A549 (cell line): Measurements from ENCODE around the gene NINL. TPM values are rescaled to one million over a fixed set of nuclear protein-coding genes. Genes with fewer than 3 reads are reported as not detected.

Source experiments
- ATAC-seq, 2 experiments: fragments of 200-7000 bp in 1 of 2; fragments of >200 bp in 1 of 2; cut with Nextera tagmentation in 1 of 2; cut with Tn5 transposase in 1 of 2; 3 replicates each; pipeline versions ENCODE4 v1.8.0 to v1.9.1; 2018 to 2020; ENCODE audit warnings: mild to moderate bottlenecking in 1 of 2, moderate library complexity in 1 of 2
- CTCF ChIA-PET: fragments of 300-600 bp; sonication (Branson Sonifier 250); formaldehyde crosslinking; extraction: SDS; loops from one replicate; lab custom pipeline; 2021; ENCODE audit warnings: antibody characterized with exemption, inconsistent platforms; lab: Yijun Ruan, JAX
- POLR2A ChIA-PET: fragments of 350-600 bp; formaldehyde crosslinking; extraction: SDS; loops from one replicate; lab custom pipeline; 2021; ENCODE audit warnings: antibody characterized with exemption, inconsistent platforms; lab: Yijun Ruan, JAX
- DNase-seq, 2 experiments: peaks; one replicate each; pipeline versions ENCODE4 v3.0.0 to v3.0.0-alpha.2; 2011 to 2016; ENCODE audit warnings: low read depth in 1 of 2, low spot score in 1 of 2
- FAIRE-seq: peaks from 2 replicates; lab custom pipeline; 2011; peaks lifted over from hg19 to GRCh38; lab: Jason Lieb, UNC
- H3K27ac ChIP-seq, 2 experiments: fragments of >200 bp; sonication (Bioruptor Twin); formaldehyde crosslinking; 3 replicates each; pipeline ENCODE4 v1.5.1; 2016 to 2017
- H3K4me1 ChIP-seq: fragments of >200 bp; sonication (Bioruptor Twin); formaldehyde crosslinking; 3 replicates; pipeline ENCODE4 v1.6.1; 2016
- H3K4me2 ChIP-seq: fragments of >200 bp; sonication (Bioruptor Twin); formaldehyde crosslinking; 3 replicates; pipeline ENCODE4 v1.6.1; 2016
- H3K4me3 ChIP-seq: fragments of >200 bp; sonication (Bioruptor Twin); formaldehyde crosslinking; 3 replicates; pipeline ENCODE4 v1.5.1; 2016
- H3K9me3 ChIP-seq: fragments of >200 bp; sonication (Bioruptor Twin); formaldehyde crosslinking; 3 replicates; pipeline ENCODE4 v1.6.1; 2016
- ATOH8 ChIP-seq: fragments of 250-450 bp; sonication (Bioruptor Pico); IDR thresholded peaks from 2 replicates; pipeline ENCODE4 v1.5.0; 2020; ENCODE audit warnings: low read depth, mild to moderate bottlenecking, moderate library complexity
- BCL3 ChIP-seq: fragments of >200 bp; sonication (Bioruptor Twin); formaldehyde crosslinking; IDR thresholded peaks from 3 replicates; pipeline ENCODE4 v1.6.1; 2016
- CBX8 ChIP-seq: fragments of 200-600 bp; sonication (generic); IDR thresholded peaks from 2 replicates; pipeline ENCODE4 v1.6.1; 2016
- CEBPB ChIP-seq, 2 experiments: fragments of >200 bp in 1 of 2; sonication (Bioruptor Twin) in 1 of 2; formaldehyde crosslinking in 1 of 2; IDR thresholded peaks; 2 replicates each; pipeline ENCODE4 v1.6.1; 2012 to 2016
- E2F6 ChIP-seq: IDR thresholded peaks from 2 replicates; pipeline ENCODE4 v1.6.1; 2012; ENCODE audit warnings: low read depth, borderline replicate concordance
- EHF ChIP-seq: fragments of 250-450 bp; sonication (Bioruptor Pico); IDR thresholded peaks from 2 replicates; pipeline ENCODE4 v1.5.0; 2020; ENCODE audit warnings: mild to moderate bottlenecking
- ELK1 ChIP-seq: fragments of 150-350 bp; IDR thresholded peaks from 2 replicates; pipeline ENCODE4 v1.6.1; 2014; ENCODE audit warnings: low read depth, mild to moderate bottlenecking, low read length
- ESRRA ChIP-seq: fragments of 150-350 bp; IDR thresholded peaks from 2 replicates; pipeline ENCODE4 v1.6.1; 2014; ENCODE audit warnings: mild to moderate bottlenecking, low read length, borderline replicate concordance
- FOSL2 ChIP-seq, 2 experiments: fragments of 450-650 bp in 1 of 2; fragments of >200 bp in 1 of 2; sonication (Bioruptor Twin) in 1 of 2; formaldehyde crosslinking; IDR thresholded peaks; 2 replicates each; pipeline versions ENCODE4 v1.5.0 to v1.6.1; 2016 to 2020; ENCODE audit warnings: mild to moderate bottlenecking in 1 of 2, moderate library complexity in 1 of 2
- HDAC2 ChIP-seq: fragments of 200-600 bp; sonication (generic); IDR thresholded peaks from 2 replicates; pipeline ENCODE4 v1.6.1; 2016
- HMGXB4 ChIP-seq: fragments of 250-450 bp; sonication (Bioruptor Pico); IDR thresholded peaks from 2 replicates; pipeline ENCODE4 v1.5.0; 2021; ENCODE audit warnings: mild to moderate bottlenecking, moderate library complexity, borderline replicate concordance
- HOXB13 ChIP-seq: fragments of 250-450 bp; sonication (Bioruptor Pico); IDR thresholded peaks from 2 replicates; pipeline ENCODE4 v1.5.0; 2020; ENCODE audit warnings: low read depth, mild to moderate bottlenecking, moderate library complexity
- HOXB5 ChIP-seq: fragments of 250-450 bp; sonication (Bioruptor Pico); IDR thresholded peaks from 2 replicates; pipeline ENCODE4 v1.5.0; 2020; ENCODE audit warnings: mild to moderate bottlenecking, moderate library complexity
- KDM5A ChIP-seq: fragments of 200-600 bp; sonication (generic); IDR thresholded peaks from 2 replicates; pipeline ENCODE4 v1.6.1; 2016; ENCODE audit warnings: antibody characterized with exemption, mild to moderate bottlenecking
- MAFK ChIP-seq: fragments of 450-650 bp; IDR thresholded peaks from 2 replicates; pipeline ENCODE4 v1.6.1; 2014; ENCODE audit not compliant: partially characterized antibody
- MAX ChIP-seq: IDR thresholded peaks from 2 replicates; pipeline ENCODE4 v1.6.1; 2012
- MYC ChIP-seq: IDR thresholded peaks from 2 replicates; pipeline ENCODE4 v1.6.1; 2012; ENCODE audit warnings: mild to moderate bottlenecking, inconsistent platforms, low read length, improper control_type of control experiment, borderline replicate concordance
- NFE2L2 ChIP-seq: fragments of 150-350 bp; conservative IDR thresholded peaks from 2 replicates; pipeline ENCODE4 v1.6.1; 2014; ENCODE audit warnings: low read length
- NR3C1 ChIP-seq: fragments of >200 bp; sonication (Bioruptor Twin); formaldehyde crosslinking; IDR thresholded peaks from 3 replicates; pipeline ENCODE4 v1.6.1; 2017
- PHF8 ChIP-seq: fragments of 200-600 bp; sonication (generic); IDR thresholded peaks from 2 replicates; pipeline ENCODE4 v1.6.1; 2016; ENCODE audit warnings: low read depth, mild to moderate bottlenecking, antibody characterized with exemption, moderate library complexity, borderline replicate concordance
- POLR2A ChIP-seq: IDR thresholded peaks from 2 replicates; pipeline ENCODE4 v1.6.1; 2012; ENCODE audit warnings: mild to moderate bottlenecking, low read length
- REST ChIP-seq: fragments of 200-600 bp; sonication (generic); IDR thresholded peaks from 2 replicates; pipeline ENCODE4 v1.6.1; 2016; ENCODE audit warnings: antibody characterized with exemption, mild to moderate bottlenecking, moderate library complexity
- RNF2 ChIP-seq: fragments of 200-600 bp; sonication (generic); IDR thresholded peaks from 2 replicates; pipeline ENCODE4 v1.6.1; 2016; ENCODE audit warnings: low read depth, mild to moderate bottlenecking, antibody characterized with exemption, moderate library complexity, borderline replicate concordance
- TP53 ChIP-seq: fragments of 250-450 bp; sonication (Bioruptor Pico); IDR thresholded peaks from 2 replicates; pipeline ENCODE4 v1.5.0; 2021; ENCODE audit warnings: mild to moderate bottlenecking, moderate library complexity
- USF2 ChIP-seq: fragments of 450-650 bp; IDR thresholded peaks from 2 replicates; pipeline ENCODE4 v1.6.1; 2014; ENCODE audit warnings: antibody characterized with exemption
- ZC3H11A ChIP-seq: fragments of 450-650 bp; IDR thresholded peaks from 2 replicates; pipeline ENCODE4 v1.6.1; 2014; ENCODE audit warnings: antibody characterized with exemption, mild to moderate bottlenecking
- ZSCAN20 ChIP-seq: fragments of 250-450 bp; sonication (Bioruptor Pico); IDR thresholded peaks from 2 replicates; pipeline ENCODE4 v1.8.0; 2022; ENCODE audit warnings: mild to moderate bottlenecking, moderate library complexity
- WGBS: methylation state at CpG from one replicate; pipeline ENCODE4 v1.1.6; 2017; ENCODE audit errors: missing lambda C conversion rate; 5-methylcytosine and 5-hydroxymethylcytosine counted together
- polyA plus RNA-seq, 4 experiments: library from polyadenylated mRNA; depleted of rRNA in 3 of 4; stranded (reverse); fragments of >200 nt; fragmentation: RNase III in 1 of 4; extraction: RNeasy Plus Mini Kit Qiagen cat#74134 plus additional on column Dnase treatment in 1 of 4; gene quantifications; 2 replicates in 3 of 4; 3 replicates in 1 of 4; pipeline ENCODE4 v1.2.3, GENCODE V29; 2011 to 2017

The NINL gene
- polyA plus RNA-seq, 2 of the 4 experiments (the other 2 are of a cell fraction) = 20.2 to 22.4 TPM

GRCh38 chr20:25407311-25408169 is 177.8 kb downstream of the NINL start, which contains the start of gene GINS1:
Gene GINS1, plus strand, starts transcription at chr20:25407673. Its CDS starts 148 bp downstream, at chr20:25407821.
- CTCF ChIA-PET = interaction anchor here (0.6 to 4.4 kb wide), 13 partner anchors 9 to 413 kb away, joined by 3 to 44 read pairs (median 3); no protein-coding TSS in a partner anchor
- 2% methylated on average over 55 of the region's 56 CpGs for WGBS
- TF ChIP-seq PHF8 = peak; percentile 89
- peak; percentile 89 for TF ChIP-seq HDAC2
- peak; percentile 67 for TF ChIP-seq POLR2A
- no peak for TF ChIP-seq NFE2L2
- TF ChIP-seq MAFK = peak; percentile 35
- no peak for TF ChIP-seq TP53 (CRISPR knock-in tag)
- TF ChIP-seq ATOH8 (CRISPR knock-in tag) = 0 out of 2 replicates have a peak, but pooled peaks have one; percentile 36
- TF ChIP-seq NR3C1 = no peak
- peak; percentile 97 for TF ChIP-seq E2F6
- peak; percentile 63; the same call in 1 of the 2 replicates for TF ChIP-seq MYC
- TF ChIP-seq RNF2 = peak; percentile 77; the same call in 1 of the 2 replicates
- peak; percentile 22; the same call in 1 of the 2 replicates for TF ChIP-seq REST
- TF ChIP-seq ESRRA = no peak
- TF ChIP-seq USF2 = 0 out of 2 replicates have a peak, but pooled peaks have one; percentile 3
- peak; percentile 68; the same call in 1 of the 2 replicates for TF ChIP-seq HOXB5
- TF ChIP-seq KDM5A = peak; percentile 94
- no peak for TF ChIP-seq CBX8
- TF ChIP-seq ZSCAN20 (CRISPR knock-in tag) = no peak
- no peak; the same call in 1 of the 2 replicates for TF ChIP-seq HMGXB4
- TF ChIP-seq ELK1 = no peak
- peak; percentile 75; the same call in 2 of the 3 replicates for TF ChIP-seq BCL3
- no peak for TF ChIP-seq CEBPB (IDR thresholded peaks at IDR 0.05)
- no peak for TF ChIP-seq ZC3H11A
- TF ChIP-seq EHF = no peak
- TF ChIP-seq MAX = peak; percentile 98
- TF ChIP-seq FOSL2 (IDR thresholded peaks at IDR 0.05) = no peak
- TF ChIP-seq FOSL2 (CRISPR knock-in tag; IDR thresholded peaks at IDR 0.05) = no peak
- TF ChIP-seq HOXB13 (CRISPR knock-in tag) = peak; percentile 52; the same call in 1 of the 2 replicates

More at GRCh38 chr20:25407311-25408169, 177.8 kb downstream of the NINL start, which contains the start of gene GINS1:
- Histone ChIP-seq H3K4me3 (peak within 1 kb of the TSS; percentile 81), H3K4me2 (peak within 1 kb of the TSS; percentile 93), H3K9me3 (peaks cover 20% of the 10 kb centered on the region), H3K27ac (peak within 1 kb of the TSS; percentile 85 to 90), H3K4me1 (peaks cover 17% of the 10 kb centered on the region)
- FAIRE-seq (peak; percentile 80), ATAC-seq (peak; percentile 96 to 97), DNase-seq (peak; percentile 96 to 98)
- POLR2A ChIA-PET = interaction anchor here (0.6 to 1.3 kb wide), 9 partner anchors 8 to 415 kb away, joined by 3 to 5 read pairs (median 3); partner anchors contain the start of genes ABHD12 and APMAP
